ENCODE measurements around the gene STRN.

STRN gene

GRCh38 chr2:36915627-36916026 is 50.7 kb downstream of the STRN start:
- no peak overlapping the region for H3K27ac ChIP-seq
- TF ChIP-seq ZFX (IDR thresholded peaks at IDR 0.05; ENCODE audit: borderline replicate concordance) (no peak), CTCF (IDR thresholded peaks at IDR 0.05) (no peak)

- no peak overlapping the region for H3K27ac ChIP-seq
- TF ChIP-seq ZFX (IDR thresholded peaks at IDR 0.05; ENCODE audit: borderline replicate concordance) = no peak
- TF ChIP-seq CTCF (IDR thresholded peaks at IDR 0.05) = no peak
Measured at GRCh38 chr2:36912695-36913094, 53.6 kb downstream of the STRN start.

- no peak for TF ChIP-seq CTCF (IDR thresholded peaks at IDR 0.05)
- no peak for TF ChIP-seq ZFX (IDR thresholded peaks at IDR 0.05; ENCODE audit: borderline replicate concordance)
- no peak overlapping the region for H3K27ac ChIP-seq
Measured at GRCh38 chr2:36911012-36911411, 55.3 kb downstream of the STRN start.

- TF ChIP-seq CTCF (IDR thresholded peaks at IDR 0.05) = no peak
- TF ChIP-seq ZFX (IDR thresholded peaks at IDR 0.05; ENCODE audit: borderline replicate concordance) = no peak
Measured at GRCh38 chr2:36906277-36906676, 60.1 kb downstream of the STRN start.

GRCh38 chr2:36904636-36905035 is 61.7 kb downstream of the STRN start:
- no peak overlapping the region for H3K27ac ChIP-seq
- TF ChIP-seq ZFX (IDR thresholded peaks at IDR 0.05; ENCODE audit: borderline replicate concordance) = no peak
- TF ChIP-seq CTCF (IDR thresholded peaks at IDR 0.05) = no peak

More at GRCh38 chr2:36906277-36906676, 60.1 kb downstream of the STRN start:
- no peak overlapping the region for H3K27ac ChIP-seq

- no peak overlapping the region for H3K27ac ChIP-seq
- no peak for TF ChIP-seq CTCF (IDR thresholded peaks at IDR 0.05)
- no peak for TF ChIP-seq ZFX (IDR thresholded peaks at IDR 0.05; ENCODE audit: borderline replicate concordance)
Measured at GRCh38 chr2:36902385-36903120, 63.8 kb downstream of the STRN start.

GRCh38 chr2:36892805-36893204 is 73.5 kb downstream of the STRN start:
- H3K27ac ChIP-seq = no peak overlapping the region

More at GRCh38 chr2:36892805-36893204, 73.5 kb downstream of the STRN start:
- TF ChIP-seq CTCF (IDR thresholded peaks at IDR 0.05) (no peak), ZFX (IDR thresholded peaks at IDR 0.05; ENCODE audit: borderline replicate concordance) (no peak)
